HFFc6 (cell line): ENCODE data around the gene DLG2. TPM values are rescaled to one million over a fixed set of nuclear protein-coding genes. Genes with fewer than 3 reads are reported as not detected.
"Not testable (repeated sequence)": the region's sequence is repeated elsewhere in the genome, so short reads cannot be mapped to it uniquely, and the experiment has no call there.

Experiments
- DNase-seq: peaks from one replicate; pipeline ENCODE4 v3.0.0-alpha.2; 2018
- H3K27ac Mint-ChIP-seq: 2 replicates; pipeline ENCODE4 v1.8.0; 2020; ENCODE audit warnings: mild to moderate bottlenecking, mixed read lengths
- H3K27me3 Mint-ChIP-seq: 2 replicates; pipeline ENCODE4 v1.8.0; 2021; ENCODE audit warnings: mild to moderate bottlenecking, moderate library complexity, mixed read lengths; ENCODE audit not compliant: insufficient read depth
- H3K36me3 Mint-ChIP-seq: 2 replicates; pipeline ENCODE4 v1.8.0; 2021; ENCODE audit warnings: low read depth, mixed read lengths
- H3K4me1 Mint-ChIP-seq: 2 replicates; pipeline ENCODE4 v1.8.0; 2020; ENCODE audit warnings: low read depth, mixed read lengths
- H3K4me3 Mint-ChIP-seq: 2 replicates; pipeline ENCODE4 v1.8.0; 2020; ENCODE audit warnings: mild to moderate bottlenecking, moderate library complexity, mixed read lengths
- H3K9me3 Mint-ChIP-seq: 2 replicates; pipeline ENCODE4 v1.8.0; 2020; ENCODE audit warnings: mild to moderate bottlenecking, mixed read lengths
- total RNA-seq, 6 experiments: library from RNA; stranded (reverse); fragmentation: NEBNext Ultra II Directional; extraction: Animal tissue kit (Norgen Biotek cat#: 25700); gene quantifications; 2 replicates in 1 of 6; 3 replicates in 5 of 6; pipeline ENCODE4 v1.2.3, GENCODE V29; 2021
- TF ChIP-seq, protein P1 (sequence below): fragments of 200-600 bp; sonication (generic); IDR thresholded peaks from 2 replicates; pipeline ENCODE4 v1.5.0; 2021; ENCODE audit warnings: antibody characterized with exemption, mild to moderate bottlenecking

DLG2 gene
- total RNA-seq, 6 experiments from 2014 or later, result 0.39 to 1.00 (median 0.80) TPM; not detected in 1

DNA sequence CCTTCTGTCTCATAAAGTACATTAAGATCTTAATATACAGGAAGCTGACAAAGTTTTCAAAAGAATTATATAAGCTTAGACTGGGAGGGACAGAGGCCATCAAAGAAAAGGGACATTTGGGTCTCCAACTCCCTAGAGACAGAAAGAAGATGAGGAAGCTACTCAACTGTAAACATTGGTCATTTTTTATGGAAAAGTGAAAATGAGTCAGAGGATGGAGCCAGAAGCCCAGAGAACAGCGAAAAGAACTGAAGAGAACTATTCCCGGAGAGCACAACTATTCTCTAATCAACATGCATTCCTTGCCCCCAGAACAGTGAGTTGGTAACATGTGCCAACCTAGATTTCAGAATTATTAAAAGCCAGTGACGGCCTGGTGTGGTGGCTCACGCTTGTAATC lies 779.3 kb downstream of the DLG2 start:
- Mint-ChIP-seq H3K27me3 (no peaks in the 10 kb centered on the region), H3K27ac (no peak overlapping the region), H3K4me1 (peaks cover 6% of the 10 kb centered on the region; the same call in 1 of the 2 replicates), H3K4me3 (no peak overlapping the region), H3K9me3 (no peaks in the 10 kb centered on the region), H3K36me3 (no peaks in the 10 kb centered on the region)
- DNase-seq, result no peak
- TF ChIP-seq, protein P1, sequence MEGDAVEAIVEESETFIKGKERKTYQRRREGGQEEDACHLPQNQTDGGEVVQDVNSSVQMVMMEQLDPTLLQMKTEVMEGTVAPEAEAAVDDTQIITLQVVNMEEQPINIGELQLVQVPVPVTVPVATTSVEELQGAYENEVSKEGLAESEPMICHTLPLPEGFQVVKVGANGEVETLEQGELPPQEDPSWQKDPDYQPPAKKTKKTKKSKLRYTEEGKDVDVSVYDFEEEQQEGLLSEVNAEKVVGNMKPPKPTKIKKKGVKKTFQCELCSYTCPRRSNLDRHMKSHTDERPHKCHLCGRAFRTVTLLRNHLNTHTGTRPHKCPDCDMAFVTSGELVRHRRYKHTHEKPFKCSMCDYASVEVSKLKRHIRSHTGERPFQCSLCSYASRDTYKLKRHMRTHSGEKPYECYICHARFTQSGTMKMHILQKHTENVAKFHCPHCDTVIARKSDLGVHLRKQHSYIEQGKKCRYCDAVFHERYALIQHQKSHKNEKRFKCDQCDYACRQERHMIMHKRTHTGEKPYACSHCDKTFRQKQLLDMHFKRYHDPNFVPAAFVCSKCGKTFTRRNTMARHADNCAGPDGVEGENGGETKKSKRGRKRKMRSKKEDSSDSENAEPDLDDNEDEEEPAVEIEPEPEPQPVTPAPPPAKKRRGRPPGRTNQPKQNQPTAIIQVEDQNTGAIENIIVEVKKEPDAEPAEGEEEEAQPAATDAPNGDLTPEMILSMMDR, result no peak

DNA sequence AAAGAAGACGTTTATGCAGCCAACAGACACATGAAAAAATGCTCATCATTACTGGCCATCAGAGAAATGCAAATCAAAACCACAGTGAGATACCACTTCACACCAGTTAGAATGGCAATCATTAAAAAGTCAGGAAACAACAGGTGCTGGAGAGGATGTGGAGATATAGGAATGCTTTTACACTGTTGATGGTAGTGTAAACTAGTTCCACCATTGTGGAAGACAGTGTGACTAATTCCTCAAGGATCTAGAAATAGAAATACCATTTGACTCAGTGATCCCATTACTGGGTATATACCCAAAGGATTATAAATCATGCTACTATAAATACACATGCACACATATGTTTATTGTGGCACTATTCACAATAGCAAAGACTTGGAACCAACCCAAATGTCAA lies 786.9 kb downstream of the DLG2 start:
- H3K27ac Mint-ChIP-seq, DNase-seq, H3K4me1 Mint-ChIP-seq, H3K36me3 Mint-ChIP-seq, H3K27me3 Mint-ChIP-seq, H3K9me3 Mint-ChIP-seq, H3K4me3 Mint-ChIP-seq: not testable (repeated sequence)

DNA sequence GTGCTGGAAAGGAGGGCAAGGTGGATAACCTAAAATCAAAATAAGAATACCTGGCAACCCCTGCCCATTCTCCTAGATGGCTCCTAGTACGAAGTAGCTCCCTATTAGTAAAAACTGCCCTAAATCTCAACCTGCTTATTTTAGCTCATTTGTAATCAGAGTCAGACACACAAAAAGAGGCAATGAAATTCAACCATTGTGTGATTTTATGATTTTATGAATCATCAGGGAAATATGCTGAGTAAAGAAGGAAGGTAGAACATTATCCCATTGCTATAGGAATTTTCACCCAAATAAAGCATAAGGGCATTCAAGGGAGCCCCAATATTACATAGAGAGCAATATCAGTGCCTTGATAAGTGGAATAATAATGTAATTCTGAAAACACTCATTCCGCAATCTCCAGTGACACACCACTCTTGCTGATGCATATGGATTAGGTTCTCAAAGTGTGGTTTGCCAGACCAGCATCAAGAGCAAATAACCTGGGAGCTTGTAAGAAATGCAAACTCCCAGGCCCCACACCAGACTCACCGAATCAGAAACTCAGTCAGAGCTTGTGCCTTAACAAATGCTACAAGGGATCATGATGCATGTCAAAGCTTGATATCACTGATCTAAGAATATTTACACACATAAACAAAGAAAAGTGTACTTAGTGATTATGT lies 789.6 kb downstream of the DLG2 start:
- Mint-ChIP-seq H3K36me3 (no peaks in the 10 kb centered on the region), H3K27me3 (no peaks in the 10 kb centered on the region; the same call in 1 of the 2 replicates), H3K4me1 (no peaks in the 10 kb centered on the region), H3K9me3 (no peaks in the 10 kb centered on the region), H3K4me3 (no peak overlapping the region), H3K27ac (no peak overlapping the region)
- DNase-seq, result no peak
- TF ChIP-seq, protein P1, result no peak

DNA sequence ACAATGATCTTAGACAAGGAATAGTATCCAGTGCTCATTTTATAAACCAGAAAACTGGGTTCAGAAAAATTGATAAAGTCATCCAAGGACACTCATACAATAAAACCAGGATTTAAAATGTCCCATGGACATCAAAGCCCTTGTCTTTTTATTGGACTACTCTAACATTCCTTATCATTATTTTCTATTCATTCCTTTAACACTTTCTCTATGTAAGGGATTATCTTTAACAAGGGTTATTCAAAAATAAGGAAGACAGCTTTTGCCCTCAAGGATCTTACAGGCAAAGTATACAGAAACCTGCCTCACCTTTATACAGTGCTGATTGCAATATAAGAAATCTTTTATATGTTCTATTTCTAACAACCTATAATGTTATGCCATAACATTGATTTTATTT lies 790.8 kb downstream of the DLG2 start:
- Mint-ChIP-seq H3K27ac (no peak overlapping the region), H3K4me1 (no peaks in the 10 kb centered on the region), H3K4me3 (no peak overlapping the region), H3K36me3 (no peaks in the 10 kb centered on the region), H3K27me3 (no peaks in the 10 kb centered on the region; the same call in 1 of the 2 replicates), H3K9me3 (no peaks in the 10 kb centered on the region)
- TF ChIP-seq, protein P1, result no peak
- no peak for DNase-seq

DNA sequence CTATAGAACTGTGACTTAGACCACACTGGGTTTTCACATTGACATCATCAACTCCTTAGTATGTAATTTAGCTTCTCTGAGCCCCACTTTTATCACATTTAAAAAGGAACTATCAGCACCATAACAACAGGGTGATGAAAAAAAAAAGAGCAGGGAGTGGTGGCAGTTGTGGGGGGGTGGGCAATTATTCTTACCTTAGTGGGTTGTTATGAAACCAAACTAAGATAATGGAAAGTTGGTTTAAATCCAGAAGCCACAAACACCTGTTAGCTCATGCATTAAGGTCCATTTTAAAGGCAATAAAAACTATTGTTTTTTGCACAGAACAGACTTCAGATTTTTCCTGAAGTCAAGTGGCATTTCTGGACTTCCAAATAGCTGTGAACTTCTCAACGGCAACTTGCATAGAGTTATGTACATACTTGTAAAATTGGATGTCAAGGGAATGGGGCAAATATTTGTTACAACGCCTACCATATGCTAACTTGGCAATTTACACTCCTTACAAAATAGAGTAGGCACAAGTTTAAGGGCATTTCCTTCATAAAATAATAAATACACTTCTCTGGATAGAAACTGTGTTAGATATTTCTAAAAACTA lies 793.6 kb downstream of the DLG2 start:
- DNase-seq, result no peak
- Mint-ChIP-seq H3K27ac (no peak overlapping the region), H3K9me3 (no peaks in the 10 kb centered on the region), H3K4me3 (no peak overlapping the region), H3K36me3 (no peaks in the 10 kb centered on the region), H3K27me3 (no peaks in the 10 kb centered on the region; the same call in 1 of the 2 replicates), H3K4me1 (no peaks in the 10 kb centered on the region)
- TF ChIP-seq, protein P1, result no peak

DNA sequence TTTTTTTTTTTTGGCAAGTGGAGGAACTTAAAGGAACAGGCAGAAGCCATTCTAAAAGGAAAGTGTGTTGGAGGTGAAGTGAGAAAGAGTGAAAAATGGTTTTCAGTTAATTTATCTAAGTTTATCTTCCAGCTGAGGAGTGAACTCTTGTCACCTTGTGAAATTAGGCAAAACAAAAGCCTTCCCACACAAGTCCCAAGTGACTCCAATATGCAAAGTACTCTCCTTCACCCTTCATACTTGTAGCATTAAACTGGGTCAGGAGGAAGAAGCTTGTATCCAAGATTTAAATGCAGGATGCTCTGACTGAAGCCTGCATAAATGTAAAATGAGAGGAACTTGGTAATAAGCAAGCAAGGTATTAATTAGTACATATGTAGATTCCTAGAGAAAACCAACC lies 796.8 kb downstream of the DLG2 start:
- no peaks in the 10 kb centered on the region for H3K27me3 Mint-ChIP-seq
- TF ChIP-seq, protein P1, result no peak
- H3K27ac Mint-ChIP-seq, result no peak overlapping the region
- H3K4me3 Mint-ChIP-seq, result no peak overlapping the region
- DNase-seq, result no peak
- H3K4me1 Mint-ChIP-seq, result no peaks in the 10 kb centered on the region
- no peaks in the 10 kb centered on the region; the same call in 1 of the 2 replicates for H3K9me3 Mint-ChIP-seq
- H3K36me3 Mint-ChIP-seq, result no peaks in the 10 kb centered on the region
